ENCODE results near the gene THAP7.
"Not testable (repeated sequence)": the region's sequence is repeated elsewhere in the genome, so short reads cannot be mapped to it uniquely, and the experiment has no call there.

THAP7 gene

GRCh38 chr22:21012446-21013407 is 10.8 kb upstream of the THAP7 start:
- no peak for DNase-seq

- no peak for DNase-seq
Observed at GRCh38 chr22:21010426-21011113, 8.7 kb upstream of the THAP7 start.

GRCh38 chr22:21009638-21010425 is 7.9 kb upstream of the THAP7 start:
- no peak for DNase-seq

GRCh38 chr22:21009208-21009607 is 7.3 kb upstream of the THAP7 start:
- not testable (repeated sequence) for DNase-seq

- DNase-seq: no peak
Observed at GRCh38 chr22:21003782-21004181, 1.9 kb upstream of the THAP7 start.

- DNase-seq: no peak
Observed at GRCh38 chr22:21000987-21001600, 824 bp downstream of the THAP7 start.

GRCh38 chr22:21000207-21000986 is 1.5 kb downstream of the THAP7 start:
- no peak for DNase-seq

GRCh38 chr22:20999350-21000206 is 2.3 kb downstream of the THAP7 start:
- DNase-seq: no peak

- DNase-seq: no peak
Observed at GRCh38 chr22:20998411-20999336, 3.2 kb downstream of the THAP7 start.

- no peak for DNase-seq
Observed at GRCh38 chr22:20997536-20998257, 4.2 kb downstream of the THAP7 start.

GRCh38 chr22:20996598-20997535 is 5.1 kb downstream of the THAP7 start:
- DNase-seq: no peak

GRCh38 chr22:20996031-20996410 is 5.9 kb downstream of the THAP7 start:
- DNase-seq: no peak

- no peak for DNase-seq
Observed at GRCh38 chr22:20995329-20996030, 6.4 kb downstream of the THAP7 start.

- DNase-seq: no peak
Observed at GRCh38 chr22:20994902-20995241, 7.0 kb downstream of the THAP7 start.

- DNase-seq: no peak
Observed at GRCh38 chr22:20994128-20994901, 7.6 kb downstream of the THAP7 start.

- DNase-seq: no peak
Observed at GRCh38 chr22:20993304-20994127, 8.4 kb downstream of the THAP7 start.
